B cell (primary cell): Measurements from ENCODE around the gene SETBP1.

Source experiments
- CTCF ChIP-seq: fragments of 200-600 bp; IDR thresholded peaks from one replicate; pipeline ENCODE4 v1.8.0; 2022; ENCODE audit warnings: antibody characterized with exemption, mild to moderate bottlenecking
- EZH2 ChIP-seq: IDR thresholded peaks from 2 replicates; pipeline ENCODE4 v1.6.1; 2012; ENCODE audit warnings: borderline replicate concordance, low read depth, mild to moderate bottlenecking, moderate library complexity, low read length; ENCODE audit not compliant: insufficient read depth, poor library complexity, severe bottlenecking

GRCh38 chr18:45009756-45010155, 329.1 kb downstream of the SETBP1 start:
- no peak for TF ChIP-seq EZH2
- TF ChIP-seq CTCF: no peak
